Lung (tissue), 12 donors: Measurements from ENCODE around the gene OSR1. TPM values are rescaled to one million over a fixed set of nuclear protein-coding genes. Genes with fewer than 3 reads are reported as not detected.
A peak's percentile ranks its signal among the peaks of the same experiment; 100 is the strongest.

ENCODE experiments used
- ATAC-seq: fragments of 200-7000 bp; cut with Tn5 transposase; one replicate; pipeline ENCODE4 v1.9.1; 2020; ENCODE audit warnings: moderate number of reproducible peaks; ENCODE audit not compliant: insufficient read depth, low FRiP score
- DNase-seq, 3 donors: peaks; one replicate each; pipeline ENCODE4 v3.0.0-alpha.2; 2013 to 2017
- H3K27ac ChIP-seq, 2 donors: one replicate each; pipeline ENCODE4 v1.5.1; 2013; ENCODE audit warnings: mild to moderate bottlenecking in 2 of 2, moderate library complexity in 2 of 2, control low read depth in 1 of 2, inconsistent platforms in 1 of 2, low read depth in 1 of 2, low read length in 1 of 2
- H3K27me3 ChIP-seq, 3 donors: one replicate each; pipeline ENCODE4 v1.5.1; 2013; ENCODE audit warnings: low read length in 2 of 3; ENCODE audit not compliant: control insufficient read depth in 3 of 3, insufficient read depth in 3 of 3
- H3K36me3 ChIP-seq, 4 donors: one replicate each; pipeline ENCODE4 v1.5.1; 2013; ENCODE audit warnings: low read length in 4 of 4, mild to moderate bottlenecking in 1 of 4, moderate library complexity in 1 of 4; ENCODE audit not compliant: control insufficient read depth in 4 of 4, insufficient read depth in 4 of 4
- H3K4me1 ChIP-seq, 5 donors: one replicate each; pipeline ENCODE4 v1.5.1; 2013; ENCODE audit warnings: low read length in 5 of 5, mild to moderate bottlenecking in 2 of 5, moderate library complexity in 1 of 5; ENCODE audit not compliant: control insufficient read depth in 5 of 5, insufficient read depth in 5 of 5
- H3K4me3 ChIP-seq: one replicate; pipeline ENCODE4 v1.5.1; 2013; ENCODE audit warnings: mild to moderate bottlenecking, control low read depth, moderate library complexity
- H3K9ac ChIP-seq, 2 donors: one replicate each; pipeline ENCODE4 v1.5.1; 2013; ENCODE audit warnings: low read length in 2 of 2, control low read depth in 1 of 2; ENCODE audit not compliant: insufficient read depth in 1 of 2
- H3K9me3 ChIP-seq, 4 donors: one replicate each; pipeline ENCODE4 v1.5.1; 2013; ENCODE audit warnings: low read length in 3 of 4, mild to moderate bottlenecking in 1 of 4, moderate library complexity in 1 of 4; ENCODE audit not compliant: control insufficient read depth in 4 of 4, insufficient read depth in 3 of 4
- CTCF ChIP-seq: IDR thresholded peaks from 2 replicates; pipeline ENCODE4 v1.5.1; 2012; ENCODE audit warnings: mild to moderate bottlenecking; ENCODE audit errors: control extremely low read depth, extremely low read depth
- WGBS, 2 donors: extraction: QIAGEN DNeasy Blood & Tissue Kit; methylation state at CpG; one replicate each; pipeline ENCODE4 v1.1.7; 2013; 5-methylcytosine and 5-hydroxymethylcytosine counted together
- polyA plus RNA-seq, 2 donors: library from polyadenylated mRNA; stranded (reverse); fragments of 200-250 nt; gene quantifications; one replicate each; pipeline ENCODE4 v1.2.1, GENCODE V29; 2013
- total RNA-seq, 2 donors: library from RNA; depleted of rRNA in 1 of 2; stranded (reverse); fragments of >200 nt in 1 of 2; gene quantifications; one replicate each; pipeline ENCODE4 v1.2.1, GENCODE V29; 2014 to 2021
- donor health status: control.
- donor health status: control.
- donor health status: Bipolar disorder and iron deficiency.
- donor health status: healthy.
- donor health status: DM: yes; HTN: yes; CAD: no.

OSR1 gene
- total and polyA plus RNA-seq, 4 donors: 8.6 to 36.2 (median 22.3) TPM

- Histone ChIP-seq H3K9me3 (no peaks in the 10 kb centered on the region), H3K36me3 (peaks cover 0 to 36% (median 2%) of the 10 kb centered on the region in 4 donors), H3K9ac (no peak overlapping the region), H3K4me3 (peak overlapping the region; percentile 17), H3K27ac (no peak overlapping the region), H3K27me3 (peaks cover 3 to 61% (median 22%) of the 10 kb centered on the region in 3 donors), H3K4me1 (peaks cover 0 to 40% (median 15%) of the 10 kb centered on the region in 5 donors)
- ATAC-seq (no peak), DNase-seq (no peak)
- TF ChIP-seq CTCF: no peak
- 8 to 20% methylated on average over 14 of the region's 14 CpGs for WGBS, 2 donors
Measured at GRCh38 chr2:19359021-19359357, 566 bp upstream of the OSR1 start.

- ATAC-seq (no peak), DNase-seq (peak; percentile 46 to 61 (median 53))
- H3K4me1 ChIP-seq: peaks cover 0 to 49% (median 14%) of the 10 kb centered on the region in 5 donors
- peak overlapping the region in 1 of 2 donors; percentile 75 for H3K27ac ChIP-seq
- peak overlapping the region; percentile 53 to 59 for H3K9ac ChIP-seq
- WGBS, 2 donors: 4 to 5% methylated on average over 45 of the region's 45 CpGs
- peak overlapping the region; percentile 44 for H3K4me3 ChIP-seq
- peaks cover 3 to 70% (median 23%) of the 10 kb centered on the region in 3 donors for H3K27me3 ChIP-seq
- no peak for TF ChIP-seq CTCF
- H3K9me3 ChIP-seq: peaks cover 0 to 5% (median 0%) of the 10 kb centered on the region in 4 donors
- H3K36me3 ChIP-seq: peaks cover 0 to 50% (median 3%) of the 10 kb centered on the region in 4 donors
Measured at GRCh38 chr2:19357402-19358241, 801 bp downstream of the OSR1 start.

- peak in 2 of 3 donors; percentile 24 to 57 for DNase-seq
- peak overlapping the region in 1 of 2 donors; percentile 10 for H3K27ac ChIP-seq
- peak overlapping the region; percentile 53 to 59 for H3K9ac ChIP-seq
- H3K4me3 ChIP-seq: peak overlapping the region; percentile 44
- ATAC-seq: no peak
- H3K36me3 ChIP-seq: peaks cover 0 to 57% (median 5%) of the 10 kb centered on the region in 4 donors
- TF ChIP-seq CTCF: no peak
- peaks cover 3 to 77% (median 23%) of the 10 kb centered on the region in 3 donors for H3K27me3 ChIP-seq
- WGBS, 2 donors: 7 to 12% methylated on average over 54 of the region's 54 CpGs
- H3K9me3 ChIP-seq: peaks cover 0 to 5% (median 0%) of the 10 kb centered on the region in 4 donors
- H3K4me1 ChIP-seq: peaks cover 0 to 47% (median 14%) of the 10 kb centered on the region in 5 donors
Measured at GRCh38 chr2:19356545-19357401, 1.6 kb downstream of the OSR1 start.
